ENCODE measurements around the gene ARHGAP18.

Gene ARHGAP18

DNA sequence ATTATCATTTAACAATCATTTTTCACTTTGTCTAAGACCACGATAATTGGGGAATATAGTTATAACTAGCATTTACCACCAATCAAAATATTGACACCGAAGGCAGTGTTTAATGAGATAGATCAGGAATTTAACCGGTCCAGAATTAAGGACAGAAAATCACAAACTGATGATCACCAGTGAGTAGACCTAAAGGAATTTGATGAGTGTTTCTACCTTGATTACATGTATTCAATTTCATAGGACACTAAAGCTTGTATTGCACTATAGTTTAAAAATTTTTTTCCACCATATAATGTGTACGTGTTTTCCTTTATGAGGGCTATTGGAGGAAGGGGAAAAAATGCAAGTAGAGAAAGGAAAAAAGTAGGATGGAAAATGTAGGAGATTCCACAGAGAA is 22.6 kb upstream of the ARHGAP18 start:
- Histone ChIP-seq H3K4me1 (ENCODE audit: control insufficient read depth in 1 of 2, insufficient read depth in 1 of 2, low read depth in 1 of 2, low read length in 1 of 2) (no peaks in the 10 kb centered on the region), H3K27me3 (no peaks in the 10 kb centered on the region), H3K27ac (no peak overlapping the region), H3K4me3 (ENCODE audit: low read depth in 1 of 2, low read length in 1 of 2) (no peak overlapping the region), H3K36me3 (no peaks in the 10 kb centered on the region), H3K9me3 (no peaks in the 10 kb centered on the region)
- TF ChIP-seq, protein P1, sequence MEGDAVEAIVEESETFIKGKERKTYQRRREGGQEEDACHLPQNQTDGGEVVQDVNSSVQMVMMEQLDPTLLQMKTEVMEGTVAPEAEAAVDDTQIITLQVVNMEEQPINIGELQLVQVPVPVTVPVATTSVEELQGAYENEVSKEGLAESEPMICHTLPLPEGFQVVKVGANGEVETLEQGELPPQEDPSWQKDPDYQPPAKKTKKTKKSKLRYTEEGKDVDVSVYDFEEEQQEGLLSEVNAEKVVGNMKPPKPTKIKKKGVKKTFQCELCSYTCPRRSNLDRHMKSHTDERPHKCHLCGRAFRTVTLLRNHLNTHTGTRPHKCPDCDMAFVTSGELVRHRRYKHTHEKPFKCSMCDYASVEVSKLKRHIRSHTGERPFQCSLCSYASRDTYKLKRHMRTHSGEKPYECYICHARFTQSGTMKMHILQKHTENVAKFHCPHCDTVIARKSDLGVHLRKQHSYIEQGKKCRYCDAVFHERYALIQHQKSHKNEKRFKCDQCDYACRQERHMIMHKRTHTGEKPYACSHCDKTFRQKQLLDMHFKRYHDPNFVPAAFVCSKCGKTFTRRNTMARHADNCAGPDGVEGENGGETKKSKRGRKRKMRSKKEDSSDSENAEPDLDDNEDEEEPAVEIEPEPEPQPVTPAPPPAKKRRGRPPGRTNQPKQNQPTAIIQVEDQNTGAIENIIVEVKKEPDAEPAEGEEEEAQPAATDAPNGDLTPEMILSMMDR (IDR thresholded peaks at IDR 0.05) = no peak

DNA sequence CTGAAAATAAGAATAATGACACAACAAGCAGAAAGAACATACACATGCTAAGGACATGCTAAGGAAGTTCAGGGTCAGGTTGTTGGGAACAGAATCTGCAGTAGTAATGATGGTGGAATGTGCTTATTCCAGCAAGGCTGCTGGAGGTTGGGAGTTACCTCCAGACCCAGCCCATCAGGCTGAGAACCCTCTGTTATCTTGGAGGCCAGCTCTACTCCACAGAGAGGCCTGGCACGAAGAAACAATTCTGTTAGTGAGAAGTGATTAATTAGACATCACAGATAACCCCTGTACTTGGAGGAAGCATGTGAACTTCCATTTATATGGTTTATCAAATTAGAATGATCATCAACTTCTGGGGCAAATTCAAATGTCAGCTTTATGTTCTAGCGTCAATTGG is 22.1 kb upstream of the ARHGAP18 start:
- no peak overlapping the region for H3K27ac ChIP-seq
- H3K4me1 ChIP-seq (ENCODE audit: control insufficient read depth in 1 of 2, insufficient read depth in 1 of 2, low read depth in 1 of 2, low read length in 1 of 2) = no peaks in the 10 kb centered on the region
- no peaks in the 10 kb centered on the region for H3K27me3 ChIP-seq
- H3K9me3 ChIP-seq = no peaks in the 10 kb centered on the region
- no peak overlapping the region for H3K4me3 ChIP-seq (ENCODE audit: low read depth in 1 of 2, low read length in 1 of 2)
- TF ChIP-seq, protein P1 (IDR thresholded peaks at IDR 0.05) = no peak
- H3K36me3 ChIP-seq = no peaks in the 10 kb centered on the region

DNA sequence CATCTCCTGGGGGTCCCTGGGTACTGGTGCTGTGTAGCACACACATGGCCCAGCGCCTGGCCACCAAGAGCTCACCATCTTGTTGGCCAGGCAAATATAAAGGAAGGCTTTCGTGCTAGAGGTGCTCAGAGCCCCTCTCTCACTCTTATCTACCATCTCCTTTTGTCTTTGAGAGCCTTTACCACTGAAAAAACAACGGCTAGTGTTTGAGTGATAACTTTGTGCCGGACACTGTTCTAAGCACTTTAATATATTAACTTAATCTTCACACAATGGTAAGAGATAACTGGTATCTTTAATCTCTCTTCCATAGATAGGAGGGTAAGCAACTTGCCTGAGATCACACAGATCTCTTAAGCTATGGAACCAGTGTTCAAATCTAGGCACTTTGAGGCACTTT is 21.5 kb upstream of the ARHGAP18 start:
- TF ChIP-seq, protein P1 (IDR thresholded peaks at IDR 0.05) = no peak

DNA sequence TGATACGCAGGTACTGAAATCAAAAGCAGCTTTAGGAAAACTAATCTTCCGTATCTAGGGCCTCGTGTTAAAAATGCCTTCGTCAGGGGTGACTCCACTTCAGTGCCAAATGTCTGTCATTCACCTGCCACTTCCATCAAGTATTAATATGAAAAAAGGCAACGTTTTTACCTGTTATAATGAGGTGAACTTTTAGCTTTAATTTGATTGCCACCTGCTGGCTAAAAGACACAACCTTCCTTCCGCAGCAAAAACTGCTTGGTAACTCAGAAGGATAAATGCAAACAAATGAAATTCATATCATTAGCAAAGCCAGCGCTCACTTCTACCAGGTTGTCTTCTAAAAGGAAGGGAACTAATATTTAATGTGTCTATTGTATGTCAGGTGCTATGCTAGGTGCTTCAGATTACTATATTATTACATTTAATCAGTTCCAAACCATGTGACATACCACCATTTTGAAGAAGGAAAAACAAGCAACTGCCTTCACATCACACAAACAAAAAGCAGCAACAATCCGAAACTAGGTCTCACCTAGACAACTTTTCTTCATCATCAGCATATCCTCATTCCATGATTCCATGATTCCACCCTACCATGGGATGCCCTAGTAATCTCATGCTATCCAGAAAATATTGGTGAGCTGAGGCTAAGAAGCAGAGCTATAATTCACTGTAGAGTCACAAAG is 20.6 kb upstream of the ARHGAP18 start:
- Histone ChIP-seq H3K9me3 (no peaks in the 10 kb centered on the region), H3K27ac (no peak overlapping the region), H3K36me3 (no peaks in the 10 kb centered on the region), H3K4me3 (ENCODE audit: low read depth in 1 of 2, low read length in 1 of 2) (no peak overlapping the region), H3K27me3 (no peaks in the 10 kb centered on the region), H3K4me1 (ENCODE audit: control insufficient read depth in 1 of 2, insufficient read depth in 1 of 2, low read depth in 1 of 2, low read length in 1 of 2) (no peaks in the 10 kb centered on the region)
- TF ChIP-seq, protein P1 (IDR thresholded peaks at IDR 0.05) = peak; percentile 57

More for the DNA sequence above, 21.5 kb upstream of the ARHGAP18 start:
- no peaks in the 10 kb centered on the region for H3K9me3 ChIP-seq
- H3K36me3 ChIP-seq = no peaks in the 10 kb centered on the region
- no peaks in the 10 kb centered on the region for H3K27me3 ChIP-seq
- H3K4me1 ChIP-seq (ENCODE audit: control insufficient read depth in 1 of 2, insufficient read depth in 1 of 2, low read depth in 1 of 2, low read length in 1 of 2) = no peaks in the 10 kb centered on the region
- no peak overlapping the region for H3K27ac ChIP-seq
- no peak overlapping the region for H3K4me3 ChIP-seq (ENCODE audit: low read depth in 1 of 2, low read length in 1 of 2)

DNA sequence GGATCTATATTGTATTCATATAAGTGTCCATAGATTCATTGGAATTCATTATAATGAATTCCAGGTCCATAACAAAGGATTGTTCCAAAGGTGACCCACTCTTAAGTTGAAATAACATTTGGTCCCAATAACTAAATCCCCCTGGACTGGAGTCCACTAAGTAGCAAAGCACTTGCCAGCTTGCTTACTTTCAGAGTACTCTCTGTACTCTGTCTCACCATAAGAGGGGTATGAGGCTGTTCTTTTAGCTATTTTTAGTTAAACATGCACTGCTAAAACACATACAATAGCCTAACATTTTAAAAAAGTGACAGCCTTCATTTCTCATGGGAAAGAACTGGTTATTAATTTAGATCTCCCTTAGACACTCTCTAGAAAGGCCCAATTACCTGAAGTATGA is 16.7 kb upstream of the ARHGAP18 start:
- TF ChIP-seq, protein P1 (IDR thresholded peaks at IDR 0.05) = no peak
- H3K27me3 ChIP-seq = no peaks in the 10 kb centered on the region
- no peak overlapping the region for H3K4me3 ChIP-seq (ENCODE audit: low read depth in 1 of 2, low read length in 1 of 2)
- H3K27ac ChIP-seq = no peak overlapping the region
- H3K36me3 ChIP-seq = no peaks in the 10 kb centered on the region
- H3K9me3 ChIP-seq = no peaks in the 10 kb centered on the region
- H3K4me1 ChIP-seq (ENCODE audit: control insufficient read depth in 1 of 2, insufficient read depth in 1 of 2, low read depth in 1 of 2, low read length in 1 of 2) = no peaks in the 10 kb centered on the region
